Right cardiac atrium (tissue), 5 donors: ENCODE results near the gene EVA1B. TPM values are rescaled to one million over a fixed set of nuclear protein-coding genes. Genes with fewer than 3 reads are reported as not detected.

Experiments
- ATAC-seq, 2 donors: fragments of 200-7000 bp; cut with Tn5 transposase; one replicate each; pipeline versions ENCODE4 v1.8.0 to v1.9.1; 2020; ENCODE audit warnings: moderate library complexity in 2 of 2, mild to moderate bottlenecking in 1 of 2
- DNase-seq, 3 donors: peaks; one replicate each; pipeline ENCODE4 v3.0.0-alpha.2; 2020
- H3K27ac ChIP-seq: one replicate; pipeline ENCODE4 v1.5.1; 2013; ENCODE audit warnings: mild to moderate bottlenecking, low read length, control low read depth, moderate library complexity
- H3K27me3 ChIP-seq: one replicate; pipeline ENCODE4 v1.6.1; 2013; ENCODE audit not compliant: control insufficient read depth, insufficient read depth
- H3K4me1 ChIP-seq: one replicate; pipeline ENCODE4 v1.6.1; 2013; ENCODE audit warnings: low read length; ENCODE audit not compliant: control insufficient read depth, insufficient read depth
- H3K4me3 ChIP-seq: one replicate; pipeline ENCODE4 v1.5.1; 2013; ENCODE audit warnings: low read length, control low read depth
- H3K9me3 ChIP-seq: one replicate; pipeline ENCODE4 v1.6.1; 2013; ENCODE audit warnings: low read length; ENCODE audit not compliant: control insufficient read depth
- WGBS: extraction: QIAGEN DNeasy Blood & Tissue Kit; methylation state at CpG from one replicate; pipeline ENCODE4 v1.1.7; 2013; 5-methylcytosine and 5-hydroxymethylcytosine counted together
- intact Hi-C, 4 donors: fragments of 100-400 bp; cut with DNase I; formaldehyde crosslinking; loops; one replicate each; pipeline versions ENCODE4 v1.11.0 to v1.14.0; 2022 to 2023
- polyA plus RNA-seq: library from polyadenylated mRNA; stranded (reverse); fragments of 200-250 nt; gene quantifications from one replicate; pipeline ENCODE4 v1.2.3, GENCODE V29; 2013
- total RNA-seq, 4 donors: library from RNA; stranded (reverse); fragmentation: NEBNext Ultra II Directional; extraction: Animal tissue kit (Norgen Biotek cat#: 25700); gene quantifications; one replicate each; pipeline ENCODE4 v1.2.1, GENCODE V29; 2021
- donor health status: healthy with polysubstance abuse.
- donor health status: DM: no; HTN: yes; CAD: no.
- donor health status: DM: no; HTN: no; CAD: no.
- donor health status: DM: no; HTN: yes; CAD: no; lungs with severe emphysema.
- donor health status: DM: yes; HTN: yes; CAD: no.

The EVA1B gene
- total and polyA plus RNA-seq, 5 donors = 11.5 to 17.4 (median 13.5) TPM

DNA sequence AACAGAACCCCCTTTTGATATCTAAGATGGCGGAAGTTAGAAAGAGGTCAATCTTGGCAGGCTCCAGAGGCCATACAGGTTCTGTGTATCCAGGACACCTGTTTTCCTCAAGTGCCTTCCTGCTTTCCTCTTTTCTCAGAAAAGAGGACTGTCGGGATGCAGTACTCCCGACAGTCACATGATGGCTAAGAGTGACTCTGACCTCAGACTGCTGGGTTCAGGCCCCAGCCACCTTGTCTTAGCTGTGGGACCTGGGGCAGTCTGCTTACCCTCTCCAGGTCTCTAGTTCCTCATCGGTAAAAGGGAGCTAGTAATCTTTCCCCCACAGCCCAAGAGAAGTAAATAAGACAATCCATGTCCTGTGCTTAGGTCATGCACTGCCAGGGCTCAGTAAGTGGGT is 32.4 kb upstream of the EVA1B start:
- Histone ChIP-seq H3K4me3 (no peak overlapping the region), H3K27ac (no peak overlapping the region), H3K9me3 (no peaks in the 10 kb centered on the region), H3K27me3 (no peaks in the 10 kb centered on the region), H3K4me1 (peaks cover 10% of the 10 kb centered on the region)
- no peak for DNase-seq
- intact Hi-C loops = no loop called here
- WGBS = 78% methylated on average over 4 of the region's 4 CpGs
- ATAC-seq = no peak

DNA sequence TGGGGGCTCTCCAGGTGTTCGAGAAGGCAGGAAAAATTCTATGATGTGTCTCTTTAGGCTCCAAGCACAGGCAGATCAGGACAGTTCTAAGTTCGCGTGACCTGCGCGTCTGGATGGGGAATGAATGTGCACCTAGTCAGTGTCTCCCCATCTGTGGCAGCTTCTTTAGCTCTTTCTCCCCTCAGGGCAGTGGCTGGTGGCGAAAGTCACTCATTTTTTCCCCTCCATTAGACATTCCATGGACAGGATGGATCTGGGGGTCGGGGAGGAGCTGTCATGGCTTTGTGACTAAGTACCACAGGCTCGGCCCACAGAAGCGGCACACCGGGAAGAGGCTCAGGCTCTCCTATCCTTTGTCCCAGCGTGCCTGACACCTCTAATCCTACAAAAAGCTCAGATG is 31.0 kb upstream of the EVA1B start:
- DNase-seq = no peak
- intact Hi-C loops = no loop called here
- Histone ChIP-seq H3K4me3 (no peak overlapping the region), H3K4me1 (peaks cover 13% of the 10 kb centered on the region), H3K9me3 (no peaks in the 10 kb centered on the region), H3K27me3 (no peaks in the 10 kb centered on the region), H3K27ac (no peak overlapping the region)
- WGBS = 94% methylated on average over 11 of the region's 11 CpGs
- no peak for ATAC-seq

DNA sequence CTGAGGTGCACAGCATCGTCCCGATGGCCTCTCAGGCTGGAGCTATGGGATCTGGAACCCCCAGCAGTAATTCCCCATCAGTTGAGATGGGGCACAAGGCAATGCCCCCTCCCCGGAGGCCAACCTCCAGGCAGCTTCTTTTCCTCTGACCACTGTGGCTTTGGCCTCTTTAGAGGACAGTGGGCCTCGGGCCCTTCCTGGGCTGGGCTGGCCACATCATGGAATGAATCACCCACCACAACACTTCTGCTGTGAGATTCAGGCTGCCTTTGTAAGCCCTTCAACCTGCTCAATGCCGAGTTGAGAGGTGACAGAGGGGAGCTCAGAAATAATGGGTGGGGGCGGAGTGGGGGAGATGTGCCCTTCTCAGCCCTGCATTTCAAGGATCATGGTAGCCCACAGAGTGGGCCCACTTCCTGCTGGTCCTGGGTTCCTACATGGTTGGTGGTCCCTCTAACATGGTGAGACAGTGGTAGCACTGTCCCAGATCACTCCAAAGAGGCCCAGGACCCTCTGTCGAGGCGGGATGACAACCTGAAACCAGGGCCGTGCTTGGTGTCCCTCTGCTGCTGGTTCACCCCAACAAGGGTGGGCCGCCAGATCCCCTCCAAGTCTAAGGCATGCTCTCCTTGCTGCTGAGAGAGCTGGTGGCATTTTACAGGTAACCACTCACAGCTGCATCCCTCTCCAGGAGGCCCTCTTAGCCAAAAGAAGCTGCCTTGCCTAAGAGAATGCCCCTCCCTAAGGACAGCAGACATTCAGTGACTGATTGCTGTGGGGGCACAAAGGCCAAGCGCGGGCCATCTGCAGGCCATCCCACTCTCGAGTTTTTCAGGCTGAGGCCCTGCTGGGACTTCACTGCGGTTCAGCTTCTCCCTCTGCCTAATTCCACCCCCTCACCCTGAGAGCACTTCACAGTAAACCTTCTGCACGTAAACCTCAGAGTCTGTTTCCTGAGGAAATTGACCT is 29.7 kb upstream of the EVA1B start:
- ATAC-seq (no peak), DNase-seq (no peak)
- Histone ChIP-seq H3K9me3 (no peaks in the 10 kb centered on the region), H3K27me3 (no peaks in the 10 kb centered on the region), H3K27ac (no peak overlapping the region), H3K4me1 (peaks cover 16% of the 10 kb centered on the region), H3K4me3 (no peak overlapping the region)
- WGBS = 81% methylated on average over 15 of the region's 15 CpGs
- intact Hi-C loops = no loop called here

GRCh38 chr1:36352125-36352909 is 28.9 kb upstream of the EVA1B start:
- Histone ChIP-seq H3K4me1 (peaks cover 16% of the 10 kb centered on the region), H3K9me3 (no peaks in the 10 kb centered on the region), H3K4me3 (no peak overlapping the region), H3K27me3 (no peaks in the 10 kb centered on the region), H3K27ac (no peak overlapping the region)
- DNase-seq (peak in 1 of 3 donors; percentile 35), ATAC-seq (no peak)
- 62% methylated on average over 13 of the region's 13 CpGs for WGBS
- intact Hi-C loops = no loop called here

DNA sequence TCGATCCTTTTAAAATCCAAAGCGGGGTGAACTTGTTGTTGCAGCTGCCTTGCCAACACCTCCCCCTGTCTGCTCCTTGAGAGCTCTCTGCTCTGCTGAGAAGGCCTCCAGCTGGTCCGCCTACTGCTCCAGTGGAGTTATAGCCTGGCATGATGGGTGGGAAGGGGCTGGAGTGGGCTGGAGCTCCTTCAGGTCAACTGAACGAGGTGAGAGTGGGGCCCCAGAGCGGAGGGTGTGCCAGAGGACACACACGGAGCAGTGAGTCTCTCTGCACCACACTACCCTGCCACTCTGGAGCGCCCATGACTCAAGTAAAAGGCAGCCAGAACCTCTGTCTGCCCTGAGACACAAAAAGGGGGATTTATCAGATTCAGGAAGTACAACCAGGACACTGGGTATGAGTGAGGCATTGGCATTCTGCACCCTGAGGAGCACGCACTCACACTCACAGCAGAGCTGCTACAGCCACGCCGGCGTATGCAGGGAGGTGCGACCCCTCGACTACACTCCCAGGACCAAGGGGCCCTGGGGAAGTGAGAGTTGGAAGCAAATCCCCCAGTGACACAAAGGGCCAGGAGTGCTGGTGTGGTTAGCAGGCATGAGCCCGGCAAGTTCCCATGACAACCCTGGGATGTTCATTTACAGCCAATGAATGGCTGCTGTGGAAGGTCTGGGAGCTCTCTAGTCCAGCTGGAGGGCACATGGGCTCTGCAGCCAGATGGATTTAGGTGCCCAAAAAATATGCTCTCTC is 28.0 kb upstream of the EVA1B start:
- ATAC-seq (peak in 1 of 2 donors; percentile 13), DNase-seq (peak in 2 of 3 donors; percentile 56 to 62)
- no peaks in the 10 kb centered on the region for H3K27me3 ChIP-seq
- H3K4me3 ChIP-seq = no peak overlapping the region
- peaks cover 16% of the 10 kb centered on the region for H3K4me1 ChIP-seq
- intact Hi-C loops = no loop called here
- no peaks in the 10 kb centered on the region for H3K9me3 ChIP-seq
- WGBS = 60% methylated on average over 14 of the region's 14 CpGs
- H3K27ac ChIP-seq = peak overlapping the region; percentile 42

GRCh38 chr1:36350659-36351226 is 27.3 kb upstream of the EVA1B start:
- Histone ChIP-seq H3K27ac (peak overlapping the region; percentile 88), H3K4me1 (peaks cover 16% of the 10 kb centered on the region), H3K9me3 (no peaks in the 10 kb centered on the region), H3K27me3 (no peaks in the 10 kb centered on the region), H3K4me3 (no peak overlapping the region)
- intact Hi-C loops = no loop called here
- ATAC-seq = peak; percentile 61 to 62
- WGBS = 40% methylated on average over 13 of the region's 13 CpGs
- DNase-seq = peak in 2 of 3 donors; percentile 71 to 76

GRCh38 chr1:36349839-36350238 is 26.4 kb upstream of the EVA1B start:
- no peak overlapping the region for H3K4me3 ChIP-seq
- DNase-seq (peak in 2 of 3 donors; percentile 66 to 76), ATAC-seq (peak; percentile 15 to 33)
- intact Hi-C loops = no loop called here
- H3K27me3 ChIP-seq = no peaks in the 10 kb centered on the region
- H3K27ac ChIP-seq = peak overlapping the region; percentile 88
- 44% methylated on average over 16 of the region's 16 CpGs for WGBS
- no peaks in the 10 kb centered on the region for H3K9me3 ChIP-seq
- peaks cover 16% of the 10 kb centered on the region for H3K4me1 ChIP-seq

DNA sequence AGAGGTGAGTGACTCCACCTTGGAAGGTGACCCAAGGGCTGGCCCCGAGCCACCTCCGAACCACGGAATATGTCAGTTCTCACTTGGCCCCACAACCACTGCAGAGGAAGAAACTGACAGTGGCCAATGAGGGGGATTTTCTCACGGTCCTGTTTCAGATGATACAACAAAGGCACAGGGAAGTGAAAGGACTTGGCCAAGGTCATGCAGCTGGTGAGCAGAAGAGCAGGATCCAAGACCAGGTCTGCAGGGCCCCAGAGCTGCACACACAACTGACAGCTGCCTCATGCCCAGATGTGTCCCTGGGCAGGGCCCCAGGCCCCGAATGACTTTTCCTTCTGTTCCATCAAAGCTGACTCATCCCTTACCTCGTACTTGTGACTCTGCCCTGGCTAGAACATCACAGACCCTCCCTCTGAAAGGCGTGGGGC is 25.8 kb upstream of the EVA1B start:
- ATAC-seq (no peak), DNase-seq (no peak)
- Histone ChIP-seq H3K4me1 (peaks cover 16% of the 10 kb centered on the region), H3K9me3 (no peaks in the 10 kb centered on the region), H3K27ac (peak overlapping the region; percentile 88), H3K27me3 (no peaks in the 10 kb centered on the region), H3K4me3 (no peak overlapping the region)
- 57% methylated on average over 7 of the region's 7 CpGs for WGBS
- intact Hi-C loops = no loop called here

DNA sequence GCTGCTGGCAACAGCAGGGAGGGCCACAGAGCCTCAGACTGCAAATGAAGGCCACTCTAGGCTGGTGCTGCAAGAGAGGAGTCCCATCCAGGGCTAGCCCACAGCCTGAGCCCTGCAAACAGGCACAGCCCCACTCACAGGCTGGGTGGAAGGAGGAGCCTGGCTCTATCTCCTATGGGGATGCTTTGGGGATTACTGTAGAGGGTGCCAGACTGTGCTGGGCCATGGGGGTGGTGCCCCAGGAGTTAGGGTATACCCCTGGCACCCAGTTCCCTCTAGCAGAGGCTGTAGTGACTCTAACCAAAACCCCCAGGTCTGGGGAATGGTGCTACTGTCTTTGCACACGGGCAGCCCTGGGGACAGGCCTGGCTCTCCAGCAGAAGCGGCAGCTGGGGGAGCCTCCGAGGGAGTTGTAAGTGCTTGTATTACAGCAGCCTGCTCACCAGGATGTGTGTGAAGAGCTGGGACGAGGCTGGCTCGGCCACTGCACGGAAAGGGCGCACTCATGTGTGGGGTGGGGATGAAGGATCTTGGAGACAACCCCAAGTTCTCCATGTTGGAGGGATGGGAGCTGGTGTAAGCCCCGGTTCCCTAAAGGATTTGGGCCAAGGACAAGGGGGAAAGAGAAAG is 23.4 kb upstream of the EVA1B start:
- WGBS = 85% methylated on average over 8 of the region's 8 CpGs
- Histone ChIP-seq H3K27me3 (no peaks in the 10 kb centered on the region), H3K9me3 (no peaks in the 10 kb centered on the region), H3K4me3 (no peak overlapping the region), H3K27ac (no peak overlapping the region), H3K4me1 (peaks cover 12% of the 10 kb centered on the region)
- DNase-seq (peak in 1 of 3 donors; percentile 32), ATAC-seq (no peak)
- intact Hi-C loops = no loop called here

DNA sequence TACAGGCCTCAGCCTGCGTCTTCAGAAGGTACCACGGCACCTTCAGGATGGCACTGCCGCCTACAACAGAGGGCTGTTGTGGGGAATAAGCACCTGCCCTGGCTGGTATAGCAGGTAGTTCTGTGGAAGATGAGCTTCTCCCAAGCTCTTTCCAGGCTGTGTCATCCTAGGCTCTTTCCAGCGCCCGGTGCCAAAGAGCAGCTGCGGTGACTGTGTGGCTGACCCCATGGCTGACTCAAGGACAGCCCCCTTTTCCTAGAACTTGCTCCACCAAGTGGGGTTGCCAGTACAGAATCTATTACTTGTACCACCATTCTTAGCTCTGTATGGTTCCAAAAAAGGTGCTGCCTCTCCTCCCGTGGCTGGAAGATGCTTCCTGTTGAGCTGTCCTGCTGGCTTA is 21.9 kb upstream of the EVA1B start:
- no peaks in the 10 kb centered on the region for H3K27me3 ChIP-seq
- DNase-seq (no peak), ATAC-seq (no peak)
- 88% methylated on average over 7 of the region's 7 CpGs for WGBS
- peaks cover 5% of the 10 kb centered on the region for H3K4me1 ChIP-seq
- H3K27ac ChIP-seq = no peak overlapping the region
- intact Hi-C loops = no loop called here
- H3K9me3 ChIP-seq = no peaks in the 10 kb centered on the region
- no peak overlapping the region for H3K4me3 ChIP-seq
